ENCODE measurements around the gene CXXC5.

CXXC5 gene

DNA sequence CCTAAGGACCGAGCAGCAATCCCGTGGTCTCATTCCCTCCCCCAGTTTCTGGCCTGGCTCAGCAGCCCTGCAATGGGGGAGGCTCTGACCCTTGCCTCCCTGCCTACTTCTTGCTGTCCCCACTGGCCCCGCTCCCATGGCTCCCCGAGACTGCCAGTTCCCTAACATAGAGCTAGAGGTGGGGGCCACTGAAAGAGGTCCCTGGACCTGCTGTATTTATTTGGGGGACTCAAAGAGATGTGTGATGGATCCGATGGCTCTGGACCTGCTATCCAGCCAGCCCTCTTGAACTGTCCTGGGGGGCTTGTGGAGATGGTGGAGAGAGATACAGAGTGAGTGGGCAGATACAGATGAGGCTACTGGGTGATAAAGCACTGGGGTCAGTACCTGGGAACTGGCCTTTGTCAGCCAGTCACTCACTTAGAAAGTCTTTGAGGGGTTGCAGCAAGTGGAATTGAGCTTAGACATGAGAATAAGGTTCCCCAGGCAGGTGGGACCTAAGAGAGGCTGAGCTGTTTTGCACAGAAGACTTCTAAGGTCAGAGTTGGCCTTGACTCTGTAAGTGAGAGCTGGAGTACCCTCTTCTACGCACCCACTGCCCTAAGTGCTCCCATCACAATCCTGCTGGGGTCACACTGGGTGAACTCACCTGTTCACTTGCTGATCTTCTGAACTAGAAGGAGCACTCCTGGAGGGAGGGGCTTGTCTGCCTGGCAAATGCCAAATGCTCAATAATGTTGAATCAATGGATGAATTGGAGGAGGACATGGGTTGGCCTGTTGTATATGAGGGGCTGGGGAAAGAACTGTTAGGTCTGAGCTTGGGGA is 42.9 kb downstream of the CXXC5 start:
- no peak for DNase-seq (ENCODE audit: low read depth)

DNA sequence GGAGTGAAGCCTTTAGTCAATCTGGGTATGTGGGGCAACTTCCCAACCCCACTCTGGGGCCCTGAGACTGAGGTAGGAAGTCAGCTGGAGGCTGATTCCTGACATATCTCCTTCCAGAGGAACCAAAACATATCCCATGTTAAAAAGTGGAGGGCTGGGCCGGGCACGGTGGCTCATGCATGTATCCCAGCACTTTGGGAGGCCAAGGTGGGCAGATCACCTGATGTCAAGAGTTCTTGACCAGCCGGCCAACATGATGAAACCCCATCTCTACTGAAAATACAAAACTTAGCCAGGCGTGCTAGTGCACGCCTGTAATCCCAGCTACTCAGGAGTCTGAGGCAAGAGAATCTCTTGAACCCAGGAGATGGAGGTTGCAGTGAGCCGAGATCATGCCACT is 44.0 kb downstream of the CXXC5 start:
- H3K4me3 ChIP-seq (ENCODE audit: low read depth, low read length): no peak overlapping the region
- no peak for DNase-seq (ENCODE audit: low read depth)
- TF ChIP-seq, protein P1, sequence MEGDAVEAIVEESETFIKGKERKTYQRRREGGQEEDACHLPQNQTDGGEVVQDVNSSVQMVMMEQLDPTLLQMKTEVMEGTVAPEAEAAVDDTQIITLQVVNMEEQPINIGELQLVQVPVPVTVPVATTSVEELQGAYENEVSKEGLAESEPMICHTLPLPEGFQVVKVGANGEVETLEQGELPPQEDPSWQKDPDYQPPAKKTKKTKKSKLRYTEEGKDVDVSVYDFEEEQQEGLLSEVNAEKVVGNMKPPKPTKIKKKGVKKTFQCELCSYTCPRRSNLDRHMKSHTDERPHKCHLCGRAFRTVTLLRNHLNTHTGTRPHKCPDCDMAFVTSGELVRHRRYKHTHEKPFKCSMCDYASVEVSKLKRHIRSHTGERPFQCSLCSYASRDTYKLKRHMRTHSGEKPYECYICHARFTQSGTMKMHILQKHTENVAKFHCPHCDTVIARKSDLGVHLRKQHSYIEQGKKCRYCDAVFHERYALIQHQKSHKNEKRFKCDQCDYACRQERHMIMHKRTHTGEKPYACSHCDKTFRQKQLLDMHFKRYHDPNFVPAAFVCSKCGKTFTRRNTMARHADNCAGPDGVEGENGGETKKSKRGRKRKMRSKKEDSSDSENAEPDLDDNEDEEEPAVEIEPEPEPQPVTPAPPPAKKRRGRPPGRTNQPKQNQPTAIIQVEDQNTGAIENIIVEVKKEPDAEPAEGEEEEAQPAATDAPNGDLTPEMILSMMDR (IDR thresholded peaks at IDR 0.05; ENCODE audit: insufficient read depth, low read depth, low read length, missing control alignments): no peak

More for the DNA sequence above, 42.9 kb downstream of the CXXC5 start:
- no peak overlapping the region for H3K4me3 ChIP-seq (ENCODE audit: low read depth, low read length)
- TF ChIP-seq, protein P1 (IDR thresholded peaks at IDR 0.05; ENCODE audit: insufficient read depth, low read depth, low read length, missing control alignments): no peak

DNA sequence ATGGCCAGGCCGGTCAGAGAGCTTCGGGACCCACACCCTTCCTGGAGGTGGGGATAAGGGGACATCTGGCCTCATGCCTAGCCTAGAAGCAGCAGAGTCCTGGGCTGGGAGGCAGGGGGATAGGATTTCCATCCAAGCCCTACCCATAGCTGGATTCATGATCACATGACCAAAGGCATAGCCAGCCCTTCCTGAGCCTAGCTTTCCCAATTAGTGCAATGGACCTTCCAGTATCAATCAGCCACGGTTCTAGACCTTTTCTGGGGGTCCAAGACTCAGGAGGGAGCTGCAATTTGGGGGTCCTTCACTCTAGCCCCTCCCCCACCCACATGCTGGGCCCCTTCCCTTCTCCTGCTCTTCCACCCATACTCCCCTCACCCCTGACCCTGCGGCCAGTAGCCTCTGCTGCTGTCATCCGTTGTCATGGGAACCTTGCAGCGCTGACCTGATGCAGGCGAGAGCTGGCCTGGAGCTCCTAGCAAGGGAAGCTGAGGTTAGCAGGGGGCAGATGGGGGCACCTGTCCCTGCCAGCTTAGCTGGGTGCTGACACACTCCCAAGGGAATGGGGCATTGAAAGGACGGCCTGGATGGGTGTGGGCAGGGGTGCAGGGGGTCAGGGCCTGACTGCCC is 44.6 kb downstream of the CXXC5 start:
- TF ChIP-seq, protein P1 (IDR thresholded peaks at IDR 0.05; ENCODE audit: insufficient read depth, low read depth, low read length, missing control alignments): no peak
- DNase-seq (ENCODE audit: low read depth): no peak
- no peak overlapping the region for H3K4me3 ChIP-seq (ENCODE audit: low read depth, low read length)

DNA sequence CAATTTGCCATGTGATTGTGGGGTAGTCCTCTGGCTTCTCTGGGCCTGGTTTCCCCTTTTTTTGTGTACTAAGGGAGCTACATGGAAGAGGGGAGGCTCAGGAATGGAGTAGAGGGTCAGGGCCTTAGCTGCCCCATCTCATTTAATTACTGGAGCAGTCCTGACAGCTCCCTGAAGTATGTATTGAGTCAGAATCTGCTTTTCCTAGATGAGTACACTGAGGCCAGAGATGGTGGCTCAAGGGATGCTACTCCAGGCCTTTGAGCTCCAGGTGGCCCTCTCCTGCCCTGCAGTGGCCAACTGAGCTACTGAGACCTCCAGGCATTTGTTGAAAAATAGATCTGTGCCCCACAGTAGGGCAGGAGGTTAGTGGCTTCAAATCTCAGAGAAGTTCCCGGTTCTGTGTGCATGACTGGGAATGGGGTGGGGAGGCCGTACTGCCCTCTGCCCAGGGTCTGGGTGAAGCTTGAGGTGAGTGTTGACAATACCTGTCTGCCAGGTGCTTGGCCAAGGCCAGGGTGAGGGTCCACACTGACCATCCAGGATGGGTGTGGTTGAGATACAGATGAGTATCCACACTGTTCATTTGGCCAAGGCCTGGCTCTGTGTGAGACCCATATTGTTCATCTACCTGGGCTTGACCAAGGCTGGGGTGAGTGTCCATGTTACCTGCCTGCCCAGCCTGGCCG is 45.7 kb downstream of the CXXC5 start:
- TF ChIP-seq, protein P1 (IDR thresholded peaks at IDR 0.05; ENCODE audit: insufficient read depth, low read depth, low read length, missing control alignments): no peak
- no peak for DNase-seq (ENCODE audit: low read depth)

DNA sequence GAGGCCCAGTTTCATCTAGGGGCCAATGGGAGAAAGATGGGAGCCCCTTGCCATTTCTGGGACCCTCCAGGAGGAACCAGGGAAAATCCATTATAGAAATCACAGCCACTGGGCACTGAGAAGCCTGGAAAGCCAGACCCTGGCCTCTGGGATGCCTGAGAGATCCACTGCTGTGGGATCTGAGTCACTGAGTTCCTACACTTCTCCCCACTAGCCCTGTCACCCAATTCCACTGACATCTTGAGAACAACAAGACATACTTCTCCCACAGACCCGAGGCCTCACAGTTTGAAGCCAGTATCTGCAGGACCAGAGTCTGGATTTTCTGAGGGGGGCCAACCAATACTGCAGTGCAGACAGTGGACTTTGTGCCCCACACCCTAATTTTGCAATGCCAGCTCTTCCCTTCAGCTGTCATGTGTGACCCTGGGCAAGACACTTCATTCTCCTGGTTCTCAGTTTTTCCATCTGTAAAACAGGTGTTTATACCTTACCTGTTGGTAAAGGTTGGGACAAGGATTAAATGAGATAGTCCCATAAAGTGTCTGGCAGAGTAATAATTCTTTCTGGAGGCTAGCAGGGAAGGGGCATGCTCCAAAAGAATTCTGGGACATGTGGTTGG is 46.5 kb downstream of the CXXC5 start:
- TF ChIP-seq, protein P1 (IDR thresholded peaks at IDR 0.05; ENCODE audit: insufficient read depth, low read depth, low read length, missing control alignments): no peak
- H3K4me3 ChIP-seq (ENCODE audit: low read depth, low read length): no peak overlapping the region
- no peak for DNase-seq (ENCODE audit: low read depth)

More for the DNA sequence above, 45.7 kb downstream of the CXXC5 start:
- no peak overlapping the region for H3K4me3 ChIP-seq (ENCODE audit: low read depth, low read length)

DNA sequence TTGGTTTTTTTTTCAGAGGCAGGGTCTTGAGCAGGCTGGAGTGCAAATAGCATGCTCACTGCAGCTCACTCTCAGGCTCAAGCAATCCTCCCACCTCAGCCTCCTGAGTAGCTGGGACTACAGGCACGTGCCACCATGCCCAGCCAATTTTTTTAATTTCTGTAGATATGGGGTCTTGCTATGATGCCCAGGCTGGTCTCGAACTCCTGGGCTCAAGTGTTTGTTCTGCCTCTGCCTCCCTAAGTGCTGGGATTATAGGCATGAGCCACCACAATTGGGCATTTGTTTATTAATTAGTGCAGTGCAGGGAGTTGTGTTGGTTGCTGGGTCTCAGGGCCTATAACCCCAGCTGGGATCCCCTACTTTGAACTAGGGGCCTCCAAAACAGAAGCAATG is 47.0 kb downstream of the CXXC5 start:
- H3K4me3 ChIP-seq (ENCODE audit: low read depth, low read length): no peak overlapping the region
- no peak for DNase-seq (ENCODE audit: low read depth)
- TF ChIP-seq, protein P1 (IDR thresholded peaks at IDR 0.05; ENCODE audit: insufficient read depth, low read depth, low read length, missing control alignments): no peak

Measured in GM12865 (cell line).